Measurements from ENCODE around the gene ZMAT2.
"Not testable (repeated sequence)": the region's sequence is repeated elsewhere in the genome, so short reads cannot be mapped to it uniquely, and the experiment has no call there.

Gene ZMAT2

DNA sequence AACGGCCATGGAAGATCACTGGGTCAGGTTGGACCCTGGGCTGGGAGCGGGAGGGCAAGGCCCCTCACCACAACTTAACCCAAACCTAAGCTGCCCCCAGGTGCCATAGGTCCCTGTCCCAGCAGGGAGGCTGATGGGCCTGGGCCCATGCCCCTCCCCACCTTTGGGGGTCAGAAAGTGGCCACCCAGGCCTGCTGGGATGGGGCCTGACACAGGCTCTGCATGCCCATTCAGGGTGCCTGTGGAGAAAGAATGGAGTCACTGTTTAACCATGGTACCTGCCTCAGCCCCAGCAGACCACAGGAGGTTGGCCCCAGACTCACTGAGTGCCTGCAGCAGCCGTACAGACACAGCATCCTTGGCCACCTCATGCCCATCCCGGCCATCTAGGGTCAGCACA is 29.2 kb upstream of the ZMAT2 start:
- CTCF ChIA-PET; H3K27ac ChIP-seq (ENCODE audit: extremely low read depth, low read depth, low read length); H3K4me1 ChIP-seq (ENCODE audit: control insufficient read depth, insufficient read depth, low read length); H3K4me3 ChIP-seq (ENCODE audit: low read depth, low read length); H3K9me3 ChIP-seq (ENCODE audit: control insufficient read depth, insufficient read depth, low read depth, low read length): not testable (repeated sequence)
- POLR2A ChIA-PET: interaction anchor here (0.9 to 1.5 kb wide), 2 partner anchors 20 to 24 kb away, joined by 3 to 5 read pairs; partner anchors contain the start of genes HARS1, HARS2, IK and NDUFA2
- peaks cover 17 to 92% of the 10 kb centered on the region in 2 experiments for H3K36me3 ChIP-seq (ENCODE audit: control insufficient read depth in 2 of 2, insufficient read depth in 1 of 2, low read length in 2 of 2)
- TF ChIP-seq GLIS2 (tag by site-specific recombination; IDR thresholded peaks at IDR 0.05): 0 out of 2 replicates have a peak, but pooled peaks have one; percentile 18

DNA sequence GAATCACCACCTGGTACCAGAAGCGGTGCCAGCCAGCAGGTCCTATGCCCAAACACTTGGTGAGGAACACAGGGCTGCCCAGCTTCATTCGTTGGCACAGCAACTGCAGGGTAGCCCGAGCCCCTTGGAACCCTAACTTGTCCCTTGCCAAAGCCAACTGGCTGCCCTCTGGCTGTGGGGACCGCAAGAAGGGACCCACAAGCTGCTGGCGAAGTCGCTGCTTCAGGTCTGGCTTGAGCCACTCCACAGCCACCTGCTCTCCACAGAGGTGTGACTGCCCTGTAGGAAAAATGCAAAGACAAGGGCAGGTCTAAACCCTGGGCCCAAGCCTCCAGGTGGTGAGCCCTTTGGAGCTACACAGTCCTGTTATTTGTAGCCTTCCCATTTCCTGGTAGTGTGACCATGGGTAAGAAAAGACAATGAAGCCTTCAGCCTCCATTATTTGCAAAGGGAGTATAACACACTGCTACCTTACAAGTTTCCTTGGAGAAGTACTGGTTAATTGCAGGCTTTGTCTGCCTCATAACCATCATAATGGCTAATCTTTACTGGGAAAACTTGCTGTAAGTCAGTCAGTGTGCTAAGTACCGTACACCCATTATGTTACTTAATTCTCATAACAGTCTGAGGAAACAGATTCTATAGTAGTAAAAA is 28.6 kb upstream of the ZMAT2 start:
- ChIA-PET POLR2A (interaction anchor here (0.6 to 1.6 kb wide), 5 partner anchors 19 to 49 kb away, joined by 3 to 6 read pairs (median 3); partner anchors contain the start of genes HARS1, HARS2, IK and NDUFA2), CTCF (no interaction called here)
- no peaks in the 10 kb centered on the region for H3K4me1 ChIP-seq (ENCODE audit: control insufficient read depth, insufficient read depth, low read length)
- H3K9me3 ChIP-seq (ENCODE audit: control insufficient read depth, insufficient read depth, low read depth, low read length): no peaks in the 10 kb centered on the region
- TF ChIP-seq ZNF76 (tag by site-specific recombination; IDR thresholded peaks at IDR 0.05; ENCODE audit: borderline replicate concordance, low read depth) (no peak), ZNF677 (tag by site-specific recombination; IDR thresholded peaks at IDR 0.05) (0 out of 2 replicates have a peak, but pooled peaks have one; percentile 37)
- peaks cover 17 to 97% of the 10 kb centered on the region in 2 experiments for H3K36me3 ChIP-seq (ENCODE audit: control insufficient read depth in 2 of 2, insufficient read depth in 1 of 2, low read length in 2 of 2)
- H3K4me3 ChIP-seq (ENCODE audit: low read depth, low read length): no peak overlapping the region
- no peak overlapping the region for H3K27ac ChIP-seq (ENCODE audit: extremely low read depth, low read depth, low read length)

DNA sequence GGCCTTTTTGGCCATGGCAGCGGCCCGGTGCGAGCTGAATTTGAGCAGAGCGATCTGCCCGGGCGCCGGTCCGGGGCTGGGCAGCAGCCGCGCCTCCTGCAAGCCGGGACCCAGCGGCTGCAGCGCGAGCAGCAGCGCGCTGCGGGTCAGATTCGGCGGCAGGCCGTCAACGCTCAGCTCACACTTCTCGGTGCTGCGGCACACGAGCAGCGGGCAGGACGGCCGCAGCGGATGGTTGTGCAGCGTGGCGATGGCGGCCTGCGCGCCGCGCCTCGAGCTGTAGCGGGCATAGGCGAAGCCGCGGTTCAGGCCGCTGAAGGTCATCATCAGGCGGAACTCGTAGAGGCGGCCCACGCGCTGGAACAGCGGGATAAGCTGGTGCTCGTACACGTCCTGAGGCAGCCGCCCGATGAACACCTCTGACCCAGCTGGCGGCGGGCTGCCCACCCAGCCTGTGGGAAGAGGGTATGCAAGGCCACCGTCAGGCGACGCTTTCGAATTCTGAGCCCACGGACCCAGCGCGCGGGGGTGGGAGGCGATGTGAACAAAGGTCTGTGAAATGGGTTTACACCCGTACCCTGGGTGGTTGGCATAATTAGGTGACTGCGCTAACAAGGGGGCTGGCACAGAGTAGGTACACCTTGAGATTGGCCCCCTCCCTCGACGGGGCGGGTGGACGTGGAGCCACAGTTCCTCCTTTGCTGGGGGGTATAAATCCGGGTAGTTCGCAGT is 27.6 kb upstream of the ZMAT2 start:
- no peaks in the 10 kb centered on the region for H3K4me1 ChIP-seq (ENCODE audit: control insufficient read depth, insufficient read depth, low read length)
- H3K27ac ChIP-seq (ENCODE audit: extremely low read depth, low read depth, low read length): no peak overlapping the region
- no peaks in the 10 kb centered on the region for H3K9me3 ChIP-seq (ENCODE audit: control insufficient read depth, insufficient read depth, low read depth, low read length)
- no peak for TF ChIP-seq ZNF776 (tag by site-specific recombination; IDR thresholded peaks at IDR 0.05; ENCODE audit: borderline replicate concordance)
- TF ChIP-seq MZF1 (tag by site-specific recombination; IDR thresholded peaks at IDR 0.05; ENCODE audit: borderline replicate concordance): no peak
- no peak for TF ChIP-seq ZBTB17 (tag by site-specific recombination; IDR thresholded peaks at IDR 0.05)
- TF ChIP-seq BCL11A (tag by site-specific recombination; IDR thresholded peaks at IDR 0.05; ENCODE audit: low read depth): no peak
- no peak for TF ChIP-seq ZNF645 (tag by site-specific recombination; IDR thresholded peaks at IDR 0.05)
- TF ChIP-seq ZFP37 (tag by site-specific recombination; IDR thresholded peaks at IDR 0.05): no peak
- TF ChIP-seq WT1 (tag by site-specific recombination; IDR thresholded peaks at IDR 0.05): no peak
- no peak for TF ChIP-seq ZNF114 (tag by site-specific recombination; IDR thresholded peaks at IDR 0.05)
- H3K4me3 ChIP-seq (ENCODE audit: low read depth, low read length): no peak overlapping the region
- peaks cover 17 to 97% of the 10 kb centered on the region in 2 experiments for H3K36me3 ChIP-seq (ENCODE audit: control insufficient read depth in 2 of 2, insufficient read depth in 1 of 2, low read length in 2 of 2)
- CTCF ChIA-PET: no interaction called here
- POLR2A ChIA-PET: interaction anchor here (1.0 to 1.6 kb wide), 4 partner anchors 10 to 39 kb away, joined by 3 to 6 read pairs (median 4); partner anchors contain the start of genes HARS1, HARS2, IK and NDUFA2

DNA sequence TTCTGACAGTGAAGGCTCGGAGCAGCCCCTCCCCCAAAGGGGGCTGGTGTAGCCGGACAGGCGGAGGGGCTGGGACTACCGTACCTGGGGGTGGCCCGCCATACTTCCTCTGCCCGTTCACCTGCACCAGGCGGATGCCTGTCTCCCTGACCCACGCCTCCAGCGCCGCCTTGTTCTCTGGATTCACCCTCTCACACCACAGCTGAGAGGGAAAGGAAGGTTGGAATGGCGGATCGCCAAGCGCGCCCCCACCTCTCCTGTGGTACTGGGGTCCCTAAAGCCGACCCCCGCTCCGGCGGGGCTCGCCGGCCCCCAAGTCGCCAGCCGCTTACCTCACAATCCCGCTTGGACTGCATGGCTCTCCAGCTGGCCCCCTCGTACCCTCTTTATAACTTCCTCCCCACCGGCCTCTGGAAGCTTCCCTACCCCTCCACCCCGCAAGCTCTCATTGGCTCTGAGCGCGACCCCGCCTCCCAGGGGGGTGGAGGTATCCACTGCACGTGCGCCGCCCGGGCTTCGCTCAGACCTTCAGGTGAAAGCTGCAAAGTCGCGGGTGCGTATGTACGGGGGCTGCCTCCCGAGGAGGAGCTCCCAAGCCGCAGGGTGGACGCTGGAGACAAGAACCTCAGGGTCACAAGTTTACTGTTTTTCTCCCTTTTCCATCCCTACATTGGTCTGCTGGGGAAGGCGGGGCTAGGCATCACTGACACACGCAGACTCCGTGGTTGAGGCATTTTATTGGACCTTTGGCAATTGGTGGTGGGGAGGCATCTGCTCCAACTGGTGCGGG is 26.9 kb upstream of the ZMAT2 start, which contains the start of gene DND1:
Gene DND1 (minus strand): TSS at position 390 of the 790 bp plus-strand sequence. CDS start 34 bp downstream, at position 356.
- TF ChIP-seq KLF17 (tag by site-specific recombination; IDR thresholded peaks at IDR 0.05): no peak
- TF ChIP-seq, protein P1, sequence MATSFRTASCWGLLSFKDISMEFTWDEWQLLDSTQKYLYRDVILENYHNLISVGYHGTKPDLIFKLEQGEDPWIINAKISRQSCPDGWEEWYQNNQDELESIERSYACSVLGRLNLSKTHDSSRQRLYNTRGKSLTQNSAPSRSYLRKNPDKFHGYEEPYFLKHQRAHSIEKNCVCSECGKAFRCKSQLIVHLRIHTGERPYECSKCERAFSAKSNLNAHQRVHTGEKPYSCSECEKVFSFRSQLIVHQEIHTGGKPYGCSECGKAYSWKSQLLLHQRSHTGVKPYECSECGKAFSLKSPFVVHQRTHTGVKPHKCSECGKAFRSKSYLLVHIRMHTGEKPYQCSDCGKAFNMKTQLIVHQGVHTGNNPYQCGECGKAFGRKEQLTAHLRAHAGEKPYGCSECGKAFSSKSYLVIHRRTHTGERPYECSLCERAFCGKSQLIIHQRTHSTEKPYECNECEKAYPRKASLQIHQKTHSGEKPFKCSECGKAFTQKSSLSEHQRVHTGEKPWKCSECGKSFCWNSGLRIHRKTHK (tag by site-specific recombination; IDR thresholded peaks at IDR 0.05): no peak
- no peak for TF ChIP-seq ZNF174 (tag by site-specific recombination; IDR thresholded peaks at IDR 0.05)
- Histone ChIP-seq H3K4me1 (ENCODE audit: control insufficient read depth, insufficient read depth, low read length) (no peaks in the 10 kb centered on the region), H3K36me3 (ENCODE audit: control insufficient read depth in 2 of 2, insufficient read depth in 1 of 2, low read length in 2 of 2) (peaks cover 17 to 96% of the 10 kb centered on the region in 2 experiments; a peak in 2 of 3 replicates), H3K27ac (ENCODE audit: extremely low read depth, low read depth, low read length) (no peak within 1 kb of the TSS), H3K9me3 (ENCODE audit: control insufficient read depth, insufficient read depth, low read depth, low read length) (no peaks in the 10 kb centered on the region), H3K4me3 (ENCODE audit: low read depth, low read length) (no peak within 1 kb of the TSS)
- ChIA-PET POLR2A (interaction anchor here (1.0 to 1.6 kb wide), 3 partner anchors 9 to 26 kb away, joined by 3 to 6 read pairs (median 4); partner anchors contain the start of genes HARS1, HARS2, IK and NDUFA2), CTCF (interaction anchor here (1.0 kb wide), 1 partner anchor 48 kb away, joined by 3 read pairs; no protein-coding TSS in a partner anchor)

All from HEK293 (cell line).